Esophagus muscularis mucosa (tissue), 3 donors: ENCODE measurements around the gene SQSTM1.

Experiments
- EP300 ChIP-seq: sonication (generic); formaldehyde crosslinking; IDR thresholded peaks from one replicate; pipeline ENCODE4 v1.6.1; 2017; ENCODE audit warnings: antibody characterized with exemption
- TF ChIP-seq, protein P1 (sequence below), 3 experiments: fragments of 200-600 bp in 2 of 3; fragments of 450-650 bp in 1 of 3; sonication (generic) in 2 of 3; IDR thresholded peaks; one replicate each; pipeline ENCODE4 v1.5.1; 2017 to 2019; ENCODE audit warnings: antibody characterized with exemption in 3 of 3, mild to moderate bottlenecking in 2 of 3, moderate library complexity in 1 of 3

DNA sequence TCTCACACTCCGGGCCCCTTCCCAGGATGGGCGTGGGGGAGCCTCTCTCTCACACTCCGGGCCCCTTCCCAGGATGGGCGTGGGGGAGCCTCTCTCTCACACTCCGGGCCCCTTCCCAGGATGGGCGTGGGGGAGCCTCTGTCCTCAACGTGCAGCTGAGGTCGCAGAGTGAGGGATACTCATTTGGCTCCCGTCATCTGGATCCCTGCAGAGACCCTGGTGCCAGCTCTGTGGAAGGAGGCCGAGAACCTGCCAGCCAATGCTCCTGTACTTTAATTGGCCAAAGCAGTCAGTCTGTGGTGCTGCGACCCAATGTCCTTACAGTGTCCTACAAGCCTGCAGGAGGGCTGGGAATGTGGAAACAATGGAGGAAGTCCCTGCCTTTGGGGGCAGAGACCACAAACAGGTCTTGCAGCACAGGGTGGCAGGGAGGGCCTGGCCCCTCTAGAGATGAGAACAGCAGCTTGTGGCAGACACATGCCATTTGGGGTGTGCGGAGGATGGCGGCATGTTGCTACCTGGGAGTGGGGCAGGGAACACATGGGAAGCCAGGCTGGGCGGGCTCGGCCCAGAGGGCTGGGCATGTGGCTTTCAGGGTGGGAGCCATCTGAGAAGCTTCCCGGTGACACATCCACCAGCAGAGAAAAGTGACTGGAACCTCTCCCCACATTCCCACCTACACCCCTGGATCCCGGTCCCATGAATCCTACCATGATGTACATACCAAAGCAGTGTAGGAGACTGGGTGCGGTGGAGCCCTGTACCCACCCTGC lies 51.5 kb downstream of the SQSTM1 start:
- TF ChIP-seq, protein P1, sequence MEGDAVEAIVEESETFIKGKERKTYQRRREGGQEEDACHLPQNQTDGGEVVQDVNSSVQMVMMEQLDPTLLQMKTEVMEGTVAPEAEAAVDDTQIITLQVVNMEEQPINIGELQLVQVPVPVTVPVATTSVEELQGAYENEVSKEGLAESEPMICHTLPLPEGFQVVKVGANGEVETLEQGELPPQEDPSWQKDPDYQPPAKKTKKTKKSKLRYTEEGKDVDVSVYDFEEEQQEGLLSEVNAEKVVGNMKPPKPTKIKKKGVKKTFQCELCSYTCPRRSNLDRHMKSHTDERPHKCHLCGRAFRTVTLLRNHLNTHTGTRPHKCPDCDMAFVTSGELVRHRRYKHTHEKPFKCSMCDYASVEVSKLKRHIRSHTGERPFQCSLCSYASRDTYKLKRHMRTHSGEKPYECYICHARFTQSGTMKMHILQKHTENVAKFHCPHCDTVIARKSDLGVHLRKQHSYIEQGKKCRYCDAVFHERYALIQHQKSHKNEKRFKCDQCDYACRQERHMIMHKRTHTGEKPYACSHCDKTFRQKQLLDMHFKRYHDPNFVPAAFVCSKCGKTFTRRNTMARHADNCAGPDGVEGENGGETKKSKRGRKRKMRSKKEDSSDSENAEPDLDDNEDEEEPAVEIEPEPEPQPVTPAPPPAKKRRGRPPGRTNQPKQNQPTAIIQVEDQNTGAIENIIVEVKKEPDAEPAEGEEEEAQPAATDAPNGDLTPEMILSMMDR (IDR thresholded peaks at IDR 0.05) = no peak
- no peak for TF ChIP-seq EP300
